Measurements from ENCODE around the gene PTER.

Gene PTER

GRCh38 chr10:16544099-16544498 lies 107.3 kb downstream of the PTER start:
- no peak for DNase-seq (ENCODE audit: low spot score)

- DNase-seq (ENCODE audit: low spot score): no peak
Observed at GRCh38 chr10:16544591-16544990, 107.8 kb downstream of the PTER start.

GRCh38 chr10:16545116-16545736 lies 108.4 kb downstream of the PTER start:
- DNase-seq (ENCODE audit: low spot score): peak; percentile 19

- no peak for DNase-seq (ENCODE audit: low spot score)
Observed at GRCh38 chr10:16547973-16548372, 111.2 kb downstream of the PTER start.

GRCh38 chr10:16559236-16559773 lies 122.5 kb downstream of the PTER start:
- DNase-seq (ENCODE audit: low spot score): no peak

- DNase-seq (ENCODE audit: low spot score): no peak
Observed at GRCh38 chr10:16562891-16563290, 126.1 kb downstream of the PTER start.

Data from LoVo (cell line).